Jurkat, Clone E6-1 (cell line): ENCODE measurements around the gene SCGB1A1.
"Not testable (repeated sequence)": the region's sequence is repeated elsewhere in the genome, so short reads cannot be mapped to it uniquely, and the experiment has no call there.

ENCODE experiments used
- DNase-seq: peaks from one replicate; pipeline ENCODE4 v3.0.0-alpha.2; 2011; ENCODE audit warnings: low read depth, low spot score
- H3K4me3 ChIP-seq: 2 replicates; pipeline ENCODE4 v1.5.1; 2011; ENCODE audit warnings: mild to moderate bottlenecking, low read length, control low read depth, moderate library complexity

Gene SCGB1A1

DNA sequence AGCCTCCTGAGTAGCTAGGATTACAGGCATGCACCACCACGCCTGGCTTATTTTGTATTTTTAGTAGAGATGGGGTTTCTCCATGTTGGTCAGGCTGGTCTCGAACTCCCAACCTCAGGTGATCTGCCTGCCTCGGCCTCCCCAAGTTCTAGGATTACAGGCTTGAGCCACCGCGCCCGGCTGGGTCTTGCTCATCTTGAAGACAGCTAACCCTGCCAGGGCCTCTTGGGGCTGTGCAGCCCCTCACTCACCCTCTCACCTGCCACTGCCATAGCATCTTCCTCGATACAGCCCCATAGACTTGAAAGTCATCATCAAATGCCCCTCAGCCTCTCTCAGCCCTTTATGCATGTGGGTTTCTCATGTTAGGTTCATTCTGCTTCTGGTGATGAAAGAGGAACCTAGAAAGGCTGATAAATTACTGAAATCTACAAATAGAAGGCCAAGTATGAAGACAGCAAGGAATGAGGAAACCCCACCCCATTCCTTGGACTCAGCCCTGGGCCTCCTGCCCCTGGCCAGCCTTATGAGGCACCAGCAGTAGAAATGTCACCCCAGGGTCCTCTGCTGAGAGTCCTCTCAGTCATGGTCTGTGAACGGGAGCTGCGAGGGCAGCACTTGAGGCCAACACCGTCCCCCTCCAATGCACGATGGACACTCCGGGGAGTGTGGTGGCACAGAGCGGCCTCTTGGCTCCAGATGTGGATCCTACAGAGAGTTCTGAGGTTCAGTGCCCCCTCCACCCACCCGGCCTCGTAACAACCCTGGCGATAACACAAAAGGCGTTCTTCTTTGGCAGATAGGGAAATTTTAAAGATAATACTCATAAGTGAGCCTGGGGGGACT, 24.8 kb downstream of the SCGB1A1 start:
- no peak for DNase-seq

DNA sequence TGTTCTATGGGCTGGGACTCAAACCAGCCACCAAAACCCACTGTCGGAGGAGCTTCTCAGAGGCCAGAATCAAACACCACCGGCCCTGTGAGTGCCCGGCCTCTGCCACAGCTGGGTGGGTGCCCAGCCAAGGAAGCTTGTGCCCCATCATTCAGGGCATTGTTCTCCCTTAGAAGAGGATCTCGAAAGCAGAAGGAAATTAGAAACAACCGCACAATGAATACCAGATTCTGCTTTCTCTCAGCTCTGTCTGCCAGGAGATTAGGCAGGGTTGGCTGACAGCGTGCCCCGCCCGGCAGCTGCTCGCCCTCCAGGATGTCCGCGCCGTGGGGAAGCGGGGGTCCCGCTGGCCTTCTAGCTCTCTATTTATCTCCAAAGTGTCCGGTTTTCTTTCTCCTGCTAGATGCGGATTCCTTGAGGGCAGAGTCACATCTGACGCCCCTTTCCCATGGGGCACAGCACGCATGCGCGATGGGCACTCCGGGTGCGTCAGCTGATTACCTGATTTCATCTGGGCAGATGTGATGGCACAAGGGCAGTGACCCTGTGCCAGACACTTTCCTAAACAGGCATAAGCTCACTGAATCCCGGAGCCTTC, 25.5 kb downstream of the SCGB1A1 start:
- no peak overlapping the region for H3K4me3 ChIP-seq
- DNase-seq: no peak

More for the DNA sequence above, 24.8 kb downstream of the SCGB1A1 start:
- H3K4me3 ChIP-seq: no peak overlapping the region

DNA sequence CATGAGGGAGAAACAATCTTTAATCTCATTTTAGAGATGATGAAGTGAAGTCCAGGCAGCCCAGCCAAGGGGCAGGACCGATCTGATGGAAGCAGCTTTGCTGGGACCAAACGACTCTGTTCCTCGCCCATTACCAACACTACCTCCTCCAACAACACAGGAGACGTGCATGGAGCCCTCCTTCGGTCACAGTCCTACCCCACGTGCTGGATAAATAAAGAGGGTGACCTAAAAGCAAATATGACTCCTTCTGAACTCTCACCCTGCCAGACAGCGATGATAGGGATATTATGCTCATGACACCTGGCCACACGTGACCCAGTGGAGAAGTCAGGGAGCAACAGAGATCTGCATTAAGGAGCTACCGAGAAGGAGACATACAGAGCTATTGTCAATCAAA, 26.0 kb downstream of the SCGB1A1 start:
- H3K4me3 ChIP-seq: no peak overlapping the region
- no peak for DNase-seq

DNA sequence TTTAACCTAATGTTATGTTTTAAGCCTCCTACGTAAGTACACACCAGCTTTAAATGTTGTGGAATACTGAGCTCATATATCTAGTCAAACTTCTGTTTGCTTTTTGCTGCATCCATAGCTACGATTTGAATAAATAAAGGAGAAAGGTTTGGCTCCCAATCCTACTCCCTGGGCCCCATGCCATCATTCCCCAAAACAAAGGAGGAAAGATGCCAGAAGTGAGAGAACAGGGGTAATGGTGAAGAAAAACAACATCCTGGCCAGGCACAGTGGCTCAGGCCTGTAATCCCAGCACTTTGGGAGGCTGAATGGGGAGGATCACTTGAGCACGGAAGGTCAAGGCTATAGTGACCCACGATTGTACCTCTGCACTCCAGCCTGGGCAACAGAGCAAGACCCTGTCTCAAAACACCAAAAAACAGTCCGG, 26.5 kb downstream of the SCGB1A1 start:
- DNase-seq: no peak
- no peak overlapping the region for H3K4me3 ChIP-seq

DNA sequence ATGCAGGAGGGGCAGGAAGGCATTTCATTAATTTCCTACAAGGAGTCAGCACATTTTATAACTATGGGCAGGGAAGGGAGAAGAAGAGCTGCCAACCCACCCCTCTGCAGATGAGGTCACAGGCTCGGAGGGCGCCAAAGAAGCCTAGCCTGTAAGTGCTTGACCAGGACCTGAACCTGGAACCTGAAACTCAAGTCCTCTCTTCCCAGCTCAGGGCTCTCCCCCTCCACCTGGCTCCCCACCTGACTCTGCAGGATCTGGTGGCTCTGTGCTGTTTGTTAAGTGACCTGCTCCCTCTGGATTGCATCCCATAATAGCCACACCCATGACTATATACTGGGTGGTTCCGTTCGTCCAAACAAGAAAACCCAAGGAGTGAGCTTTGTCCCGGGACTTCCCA, 27.3 kb downstream of the SCGB1A1 start:
- DNase-seq: no peak
- H3K4me3 ChIP-seq: no peak overlapping the region

DNA sequence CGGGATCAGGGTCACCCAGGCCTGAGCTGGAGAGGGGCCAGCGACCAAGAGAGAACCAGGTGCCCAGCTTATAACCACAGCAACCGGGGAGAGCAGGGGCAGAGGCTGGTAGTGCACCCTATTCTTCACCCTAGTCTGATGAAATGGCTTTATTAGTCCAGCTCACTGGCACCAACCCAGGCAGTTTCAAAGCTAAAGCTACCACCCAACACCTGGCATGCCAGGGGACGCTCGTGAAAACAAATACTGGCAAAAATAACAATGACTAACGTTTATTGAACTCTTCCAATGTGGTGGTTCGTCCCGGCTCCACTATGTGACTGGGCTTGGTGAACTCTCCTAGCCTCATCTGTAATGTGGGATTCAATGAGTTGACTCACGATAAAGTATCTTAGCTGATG, 30.6 kb downstream of the SCGB1A1 start:
- no peak overlapping the region for H3K4me3 ChIP-seq
- DNase-seq: no peak

DNA sequence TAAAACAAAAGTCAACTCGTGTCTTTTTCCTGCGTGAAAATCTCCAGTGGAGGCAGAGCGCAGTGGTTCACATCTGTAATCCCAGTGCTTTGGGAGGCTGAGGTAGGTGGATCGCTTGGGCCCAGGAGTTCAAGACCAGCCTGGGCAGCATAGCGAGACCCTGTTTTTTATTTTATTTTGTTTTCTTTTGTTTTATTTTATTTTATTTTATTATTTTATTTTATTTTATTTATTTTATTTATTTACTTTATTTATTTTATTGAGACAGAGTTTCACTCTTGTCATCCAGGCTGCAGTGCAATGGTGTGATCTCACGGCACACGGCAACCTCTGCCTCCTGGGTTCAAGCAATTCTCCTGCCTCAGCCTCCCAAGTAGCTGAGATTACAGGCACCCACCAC, 31.1 kb downstream of the SCGB1A1 start:
- DNase-seq, H3K4me3 ChIP-seq: not testable (repeated sequence)

DNA sequence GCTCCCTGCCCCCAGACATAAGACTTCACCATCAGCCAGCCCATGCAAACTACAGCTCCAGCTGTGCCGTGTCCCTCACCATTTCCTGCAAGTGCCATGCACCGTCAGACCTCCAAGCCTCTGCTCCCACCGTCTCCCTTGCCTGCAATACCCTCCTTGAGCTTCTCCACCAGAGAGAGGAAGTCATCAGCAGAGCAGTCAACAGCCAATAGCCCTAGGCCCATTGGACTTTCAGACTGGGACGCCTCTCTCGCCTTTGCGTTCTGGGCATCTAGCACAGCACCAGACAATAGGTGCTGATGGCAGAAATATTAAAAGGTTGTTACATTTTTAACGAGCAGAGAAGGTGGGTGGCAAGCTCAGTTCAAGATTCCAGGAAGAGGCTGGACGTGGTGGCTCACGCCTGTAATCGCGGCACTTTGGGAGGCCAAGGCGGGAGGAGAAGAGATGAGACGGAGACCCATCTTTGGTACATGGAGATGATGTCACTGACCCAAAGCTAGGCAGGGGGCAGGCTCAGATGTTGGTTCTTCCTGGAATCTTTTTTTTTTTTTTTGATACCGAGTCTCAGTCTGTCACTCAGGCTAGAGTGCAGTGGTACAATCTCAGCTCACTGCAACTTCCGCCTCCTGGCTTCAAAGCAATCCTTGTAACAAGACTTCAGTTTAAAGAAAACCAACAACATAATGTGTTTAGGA, 31.9 kb downstream of the SCGB1A1 start:
- DNase-seq: no peak

DNA sequence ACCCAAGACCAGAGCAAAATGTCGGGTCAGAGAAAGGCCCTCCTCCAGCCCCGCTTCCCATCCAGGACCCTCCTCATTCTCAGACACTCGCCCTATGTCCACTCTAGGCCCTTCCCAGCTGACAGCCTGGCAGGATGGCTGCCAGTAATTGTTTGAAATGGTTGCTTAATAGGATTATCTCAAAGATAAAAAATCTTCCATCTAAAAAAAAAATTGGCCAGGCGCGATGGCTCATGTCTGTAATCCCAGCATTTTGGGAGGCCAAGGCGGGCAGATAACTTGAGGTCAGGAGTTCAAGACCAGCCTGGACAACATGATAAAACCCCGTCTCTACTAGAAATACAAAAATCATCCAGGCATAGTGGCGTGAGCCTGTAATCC, 32.4 kb downstream of the SCGB1A1 start:
- no peak overlapping the region for H3K4me3 ChIP-seq
- DNase-seq: no peak

More for the DNA sequence above, 31.9 kb downstream of the SCGB1A1 start:
- H3K4me3 ChIP-seq: no peak overlapping the region

DNA sequence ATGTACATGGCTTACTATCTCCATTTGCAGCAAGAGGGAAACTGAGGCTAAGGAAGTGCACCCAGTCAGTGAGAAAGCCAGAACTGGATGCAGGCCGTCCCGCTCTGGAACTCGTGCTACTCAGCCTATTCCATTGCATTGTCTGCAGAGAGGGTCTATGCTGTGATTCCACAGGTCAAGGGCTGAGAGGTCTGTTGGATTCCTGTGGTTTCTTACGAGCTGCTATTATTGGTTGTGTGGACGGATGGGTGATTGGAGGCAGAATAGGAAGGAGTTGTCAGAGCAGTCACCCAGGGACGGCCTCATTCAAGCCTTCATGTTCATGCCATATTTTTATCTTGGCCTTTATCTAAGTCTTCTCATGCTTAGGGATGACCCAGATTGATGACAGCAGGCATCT, 33.4 kb downstream of the SCGB1A1 start:
- no peak for DNase-seq
- H3K4me3 ChIP-seq: no peak overlapping the region

DNA sequence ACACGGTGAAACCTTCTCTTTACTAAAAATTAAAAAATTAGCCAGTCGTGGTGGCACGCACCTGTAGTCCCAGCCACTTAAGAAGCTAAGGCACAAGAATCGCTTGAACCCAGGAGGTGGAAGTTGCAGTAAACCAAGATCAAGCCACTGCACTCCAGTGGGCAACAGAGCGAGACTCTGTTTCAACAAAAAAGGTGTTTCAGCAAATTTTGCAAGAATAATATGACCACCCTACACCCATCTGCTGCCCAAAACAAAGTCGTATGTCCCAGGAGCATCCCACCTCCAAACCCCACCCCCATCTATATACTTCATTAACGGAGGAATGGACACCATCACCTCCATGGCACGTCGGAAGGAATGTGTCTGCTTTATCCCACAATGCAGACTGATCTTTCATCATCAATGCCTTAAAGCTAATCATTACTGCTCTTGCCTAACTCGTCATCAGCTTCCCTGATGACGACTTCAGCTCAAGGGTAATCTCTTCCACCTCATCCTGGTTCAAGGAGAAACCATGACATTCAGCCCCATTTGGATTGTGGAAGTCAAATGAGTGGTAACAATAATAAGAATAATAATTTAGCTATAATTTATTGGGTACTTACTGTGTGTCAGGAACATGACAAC, 34.1 kb downstream of the SCGB1A1 start:
- no peak overlapping the region for H3K4me3 ChIP-seq
- DNase-seq: no peak

DNA sequence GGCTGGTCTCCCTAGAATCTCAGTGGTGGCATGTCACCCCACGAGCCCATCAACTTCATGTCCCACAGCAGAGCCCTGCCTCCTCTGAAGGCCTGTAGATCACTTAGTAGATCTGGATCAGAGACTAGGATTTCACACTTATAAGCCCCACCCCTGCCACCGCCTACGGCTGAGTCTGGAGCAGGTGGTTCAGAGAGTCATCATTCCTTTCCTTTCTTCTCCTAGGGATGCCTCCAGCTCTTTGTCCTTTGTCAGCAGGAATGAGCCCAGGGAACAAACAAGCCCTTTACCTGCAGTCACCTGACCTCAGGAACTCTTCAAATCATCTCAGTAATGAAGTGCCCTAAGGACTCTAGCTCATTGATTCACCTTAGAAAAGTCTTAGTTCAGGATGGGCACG, 37.8 kb downstream of the SCGB1A1 start:
- H3K4me3 ChIP-seq: no peak overlapping the region
- no peak for DNase-seq

DNA sequence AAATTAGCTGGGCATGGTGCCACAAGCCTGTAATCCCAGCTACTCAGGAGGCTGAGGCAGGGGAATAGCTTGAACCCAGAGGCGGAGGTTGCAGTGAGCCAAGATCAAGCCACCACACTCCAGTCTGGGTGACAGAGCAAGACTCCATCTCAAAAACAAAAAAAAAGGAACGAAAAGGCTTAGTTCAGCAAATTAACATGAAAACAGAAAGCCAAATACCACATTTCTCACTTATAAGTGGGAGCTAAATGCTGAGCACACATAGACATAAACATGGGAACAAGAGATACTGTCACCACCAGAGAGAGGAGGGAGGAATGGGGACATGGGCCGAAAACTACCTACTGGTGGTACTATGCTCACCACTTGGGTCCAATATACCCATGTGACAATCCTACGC, 38.6 kb downstream of the SCGB1A1 start:
- no peak overlapping the region for H3K4me3 ChIP-seq
- no peak for DNase-seq

DNA sequence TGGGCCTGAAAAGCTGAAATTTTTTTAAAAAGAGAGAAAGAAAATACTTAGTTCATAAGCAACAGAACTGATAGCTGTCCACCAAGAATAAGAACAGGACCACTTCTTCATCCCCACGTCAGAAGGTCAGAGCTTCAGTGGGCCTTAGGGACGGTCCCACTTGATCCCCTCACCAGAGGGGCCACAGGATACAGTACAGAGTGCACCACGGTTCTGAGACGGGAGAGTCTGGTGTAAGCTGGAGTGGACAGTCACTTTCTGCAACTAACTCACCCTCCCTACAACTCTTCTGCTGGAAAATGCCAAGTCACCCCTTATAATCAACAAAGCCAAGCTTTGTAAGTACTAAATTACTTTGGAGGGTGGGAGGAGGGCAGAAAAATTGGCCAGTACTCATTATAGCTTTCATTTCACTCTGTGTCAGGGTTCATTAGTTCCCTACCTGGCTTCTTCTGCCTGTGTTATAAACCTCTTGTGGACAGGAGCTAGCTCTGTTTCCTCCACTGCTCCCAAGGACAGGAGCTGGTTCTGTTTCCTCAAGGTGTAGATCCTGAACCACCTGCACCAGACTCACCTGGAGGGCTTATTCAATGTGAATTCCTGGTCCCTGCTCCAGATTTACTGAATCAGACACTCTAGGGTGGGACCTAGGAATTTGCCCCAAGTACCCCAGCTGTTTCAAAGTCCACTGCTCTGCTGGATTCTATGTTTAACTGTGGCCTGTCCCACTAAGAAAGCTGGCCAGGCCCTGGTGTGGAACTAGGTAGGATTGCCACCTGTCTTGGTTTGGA, 39.6 kb downstream of the SCGB1A1 start:
- no peak overlapping the region for H3K4me3 ChIP-seq
- DNase-seq: no peak

DNA sequence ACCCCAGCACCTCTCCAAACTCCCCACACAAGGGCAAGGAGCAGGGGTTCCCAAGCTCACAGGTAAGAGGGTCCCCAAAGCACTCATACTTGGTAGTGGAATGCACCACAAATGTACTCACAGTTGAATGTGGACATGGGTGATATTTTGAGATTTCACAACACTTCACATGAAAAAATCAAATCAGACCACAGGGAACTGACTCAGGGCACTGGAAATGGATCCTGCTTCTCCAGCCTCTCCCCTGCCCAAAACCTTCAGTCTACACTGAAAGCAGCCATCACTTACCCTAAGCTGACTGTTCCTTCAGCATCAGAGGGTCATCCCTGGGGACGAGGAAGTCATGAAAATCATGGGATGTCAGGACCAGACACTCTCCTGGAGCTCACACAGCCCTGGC, 40.2 kb downstream of the SCGB1A1 start:
- DNase-seq: no peak
- no peak overlapping the region for H3K4me3 ChIP-seq

DNA sequence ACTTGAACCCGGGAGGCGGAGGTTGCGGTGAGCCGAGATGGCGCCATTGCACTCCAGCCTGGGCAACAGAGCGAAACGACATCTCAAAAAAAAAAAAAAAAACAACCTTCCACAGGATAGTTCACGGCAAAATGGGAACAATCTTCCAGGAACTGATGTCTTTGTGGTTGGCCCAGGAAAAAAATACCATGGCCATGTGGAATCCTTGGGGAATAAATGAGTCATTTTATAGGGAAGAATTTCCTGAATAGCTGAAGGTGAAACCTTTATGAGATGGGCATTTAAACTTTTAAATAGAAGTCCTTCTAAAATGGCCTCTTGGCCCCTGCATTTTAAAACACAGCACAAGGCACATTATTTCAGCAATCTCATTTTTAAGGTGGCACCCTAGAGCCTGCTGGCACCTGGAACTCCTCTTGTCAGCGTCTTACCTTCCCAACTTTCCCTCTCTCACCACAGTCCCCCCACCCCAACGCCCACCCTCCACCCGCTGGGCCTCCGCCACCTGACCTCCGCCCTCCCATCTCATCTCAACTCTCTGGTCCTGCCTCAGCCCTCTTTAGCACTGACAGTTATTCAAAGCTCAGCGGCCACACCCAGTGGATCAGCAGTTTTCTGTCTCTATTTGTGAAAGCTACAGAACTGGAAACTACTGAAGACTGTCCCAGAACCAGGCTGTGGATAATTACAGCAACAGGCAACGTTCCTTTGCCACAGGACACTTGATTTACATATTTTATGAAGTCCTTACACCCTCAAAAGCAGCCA, 43.1 kb downstream of the SCGB1A1 start:
- peak; percentile 11 for DNase-seq
- H3K4me3 ChIP-seq: no peak overlapping the region

DNA sequence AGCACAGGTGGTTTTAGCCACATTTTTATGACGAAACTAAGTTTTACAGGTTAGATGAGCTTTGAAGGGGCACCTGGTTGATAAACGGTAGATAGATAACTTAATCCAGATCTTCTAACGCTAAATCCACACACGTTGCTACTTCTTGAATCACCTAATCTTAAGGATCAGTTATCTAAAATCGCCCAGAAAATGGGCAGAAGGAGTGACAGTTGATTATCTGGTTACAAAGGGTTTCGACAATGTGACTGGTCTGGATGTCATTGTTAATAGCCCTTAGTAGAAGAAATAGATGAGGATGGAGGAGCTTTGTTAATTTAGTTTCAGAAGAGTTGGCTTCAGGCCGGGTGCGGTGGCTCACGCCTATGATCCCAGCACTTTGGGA, 43.7 kb downstream of the SCGB1A1 start:
- no peak for DNase-seq
- no peak overlapping the region for H3K4me3 ChIP-seq

DNA sequence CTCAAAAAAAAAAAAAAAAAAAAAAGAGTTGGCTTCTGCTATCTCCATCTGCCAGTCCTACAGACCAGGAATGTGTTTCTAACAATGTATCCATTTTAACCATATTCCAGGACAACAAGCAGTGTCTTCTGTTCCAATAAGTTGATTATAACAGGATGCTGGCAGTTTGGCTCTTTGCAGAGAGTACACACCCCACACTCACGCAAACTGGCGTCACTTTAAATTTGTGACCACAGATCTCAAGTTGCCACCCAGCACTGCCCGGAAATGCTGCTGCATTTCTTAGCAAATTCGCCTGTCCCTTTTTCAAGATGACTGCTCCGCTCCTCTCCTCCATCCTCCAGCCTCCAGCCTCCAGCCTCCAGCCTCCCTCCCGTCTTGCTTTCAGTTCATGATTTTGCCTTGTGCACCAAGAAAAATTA, 44.3 kb downstream of the SCGB1A1 start:
- no peak for DNase-seq
- H3K4me3 ChIP-seq: no peak overlapping the region
